SU-DHL-6 (cell line): Measurements from ENCODE around the gene EIF2AK3.
A peak's percentile ranks its signal among the peaks of the same experiment; 100 is the strongest.

Experiments used
- H2AFZ ChIP-seq: fragments of 200-600 bp; sonication (generic); 2 replicates; pipeline ENCODE4 v1.6.1; 2014; ENCODE audit warnings: low read depth, mild to moderate bottlenecking, moderate library complexity, mixed read lengths, antibody characterized with exemption, low read length; ENCODE audit not compliant: severe bottlenecking
- H3F3A ChIP-seq: fragments of 200-600 bp; shearing (Covaris generic); 2 replicates; pipeline ENCODE4 v1.6.0; 2016; ENCODE audit warnings: antibody characterized with exemption, mild to moderate bottlenecking; ENCODE audit not compliant: insufficient read depth
- H3K27ac ChIP-seq: fragments of 200-600 bp; sonication (generic); 2 replicates; pipeline ENCODE4 v1.5.1; 2016; ENCODE audit warnings: low read depth, mild to moderate bottlenecking, low read length, moderate library complexity, mixed read lengths
- H3K27me3 ChIP-seq: fragments of 200-600 bp; sonication (generic), shearing (Covaris generic); 2 replicates; pipeline ENCODE4 v1.6.0; 2014; ENCODE audit warnings: mild to moderate bottlenecking, low read length
- H3K36me3 ChIP-seq: fragments of 200-600 bp; sonication (generic); 2 replicates; pipeline ENCODE4 v1.6.1; 2014; ENCODE audit warnings: mild to moderate bottlenecking, low read length, mixed read lengths
- H3K4me2 ChIP-seq: fragments of 300-600, 200-600 bp; shearing (Covaris generic), sonication (generic); 2 replicates; pipeline ENCODE4 v1.6.0; 2014; ENCODE audit warnings: low read length, low read depth, mild to moderate bottlenecking; ENCODE audit not compliant: poor library complexity, severe bottlenecking
- H3K4me3 ChIP-seq: fragments of 200-600 bp; sonication (generic); 2 replicates; pipeline ENCODE4 v1.5.1; 2014; ENCODE audit warnings: antibody characterized with exemption, low read length, mild to moderate bottlenecking, mixed read lengths; ENCODE audit not compliant: insufficient read depth, poor library complexity, severe bottlenecking
- H3K79me2 ChIP-seq: fragments of 200-600 bp; sonication (generic); 2 replicates; pipeline ENCODE4 v1.6.1; 2014; ENCODE audit warnings: mild to moderate bottlenecking, low read length, moderate library complexity; ENCODE audit not compliant: insufficient read depth
- H3K9ac ChIP-seq: fragments of 200-600 bp; sonication (generic); 2 replicates; pipeline ENCODE4 v1.7.0; 2014; ENCODE audit warnings: mild to moderate bottlenecking, low read length
- H3K9me2 ChIP-seq: fragments of 200-600 bp; sonication (generic); replicated peaks from 2 replicates; pipeline ENCODE4 v1.6.1; 2014; ENCODE audit warnings: low read length; ENCODE audit not compliant: insufficient read depth
- H3K9me3 ChIP-seq: fragments of 200-600 bp; sonication (generic); 2 replicates; pipeline ENCODE4 v1.6.1; 2014; ENCODE audit warnings: low read length, mixed read lengths; ENCODE audit not compliant: insufficient read depth
- H4K20me1 ChIP-seq: fragments of 200-600 bp; sonication (generic); 2 replicates; pipeline ENCODE4 v1.6.1; 2014; ENCODE audit warnings: low read depth, mild to moderate bottlenecking, antibody characterized with exemption, low read length, moderate library complexity, mixed read lengths
- EZH2phosphoT487 ChIP-seq: fragments of 200-600 bp; sonication (generic), shearing (Covaris generic); conservative IDR thresholded peaks from 2 replicates; pipeline ENCODE4 v1.6.1; 2018; ENCODE audit warnings: mild to moderate bottlenecking, antibody characterized with exemption, low read length, moderate library complexity, mixed read lengths
- TF ChIP-seq, protein P1 (sequence below): fragments of 200-600 bp; sonication (generic); IDR thresholded peaks from one replicate; pipeline ENCODE4 v1.5.1; 2017; ENCODE audit warnings: antibody characterized with exemption, mild to moderate bottlenecking, low read length, moderate library complexity; ENCODE audit not compliant: insufficient read depth, poor library complexity, severe bottlenecking

EIF2AK3 gene

DNA sequence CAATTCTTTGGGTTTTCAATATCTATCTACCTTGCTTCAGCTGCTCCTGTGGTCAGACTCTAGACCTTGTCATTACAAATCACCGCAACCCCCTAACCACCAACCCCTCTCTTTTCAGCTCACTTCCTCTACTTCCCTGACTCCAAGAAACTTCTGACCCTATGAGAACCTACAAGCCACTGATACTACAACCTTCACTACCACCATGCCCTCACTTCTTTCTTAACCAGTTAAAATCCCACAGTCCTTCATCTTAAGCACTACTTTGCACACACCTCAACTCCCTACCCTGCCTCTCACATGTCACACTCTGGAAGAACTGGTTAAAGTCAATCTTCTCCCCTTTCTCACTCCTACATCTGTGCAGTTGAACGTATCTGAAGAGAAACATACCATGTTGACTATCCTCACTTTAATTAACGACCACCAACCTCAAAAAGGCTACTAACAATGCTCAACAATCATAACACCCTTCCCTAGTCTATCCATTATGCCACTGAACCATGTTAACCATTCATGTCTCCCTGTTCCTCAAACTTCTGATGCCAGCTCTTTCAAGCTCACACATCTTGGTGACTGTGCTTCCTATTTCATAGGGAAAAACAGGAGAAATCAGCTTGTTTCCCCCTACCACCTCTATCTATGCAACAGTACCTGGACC, 12.6 kb downstream of the EIF2AK3 start:
- peak overlapping the region; percentile 36 for H3K27ac ChIP-seq

GRCh38 chr2:88613921-88614320, 13.3 kb downstream of the EIF2AK3 start:
- peak overlapping the region; percentile 36 for H3K27ac ChIP-seq
- H2AFZ ChIP-seq, result no peak overlapping the region
- H3K4me3 ChIP-seq, result no peak overlapping the region
- H3K4me2 ChIP-seq, result no peak overlapping the region
- no peak overlapping the region for H3K9ac ChIP-seq
- H3K9me3 ChIP-seq, result no peaks in the 10 kb centered on the region
- no peaks in the 10 kb centered on the region for H3K9me2 ChIP-seq
- peaks cover 29% of the 10 kb centered on the region for H3F3A ChIP-seq
- H3K27me3 ChIP-seq, result no peaks in the 10 kb centered on the region
- peaks cover 12% of the 10 kb centered on the region for H3K36me3 ChIP-seq
- H3K79me2 ChIP-seq, result peaks cover 84% of the 10 kb centered on the region
- TF ChIP-seq, protein P1, sequence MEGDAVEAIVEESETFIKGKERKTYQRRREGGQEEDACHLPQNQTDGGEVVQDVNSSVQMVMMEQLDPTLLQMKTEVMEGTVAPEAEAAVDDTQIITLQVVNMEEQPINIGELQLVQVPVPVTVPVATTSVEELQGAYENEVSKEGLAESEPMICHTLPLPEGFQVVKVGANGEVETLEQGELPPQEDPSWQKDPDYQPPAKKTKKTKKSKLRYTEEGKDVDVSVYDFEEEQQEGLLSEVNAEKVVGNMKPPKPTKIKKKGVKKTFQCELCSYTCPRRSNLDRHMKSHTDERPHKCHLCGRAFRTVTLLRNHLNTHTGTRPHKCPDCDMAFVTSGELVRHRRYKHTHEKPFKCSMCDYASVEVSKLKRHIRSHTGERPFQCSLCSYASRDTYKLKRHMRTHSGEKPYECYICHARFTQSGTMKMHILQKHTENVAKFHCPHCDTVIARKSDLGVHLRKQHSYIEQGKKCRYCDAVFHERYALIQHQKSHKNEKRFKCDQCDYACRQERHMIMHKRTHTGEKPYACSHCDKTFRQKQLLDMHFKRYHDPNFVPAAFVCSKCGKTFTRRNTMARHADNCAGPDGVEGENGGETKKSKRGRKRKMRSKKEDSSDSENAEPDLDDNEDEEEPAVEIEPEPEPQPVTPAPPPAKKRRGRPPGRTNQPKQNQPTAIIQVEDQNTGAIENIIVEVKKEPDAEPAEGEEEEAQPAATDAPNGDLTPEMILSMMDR, result no peak
- no peak for TF ChIP-seq EZH2phosphoT487
- H4K20me1 ChIP-seq, result no peaks in the 10 kb centered on the region

More for the DNA sequence above, 12.6 kb downstream of the EIF2AK3 start:
- H3K79me2 ChIP-seq, result peaks cover 84% of the 10 kb centered on the region
- H3K9me3 ChIP-seq, result no peaks in the 10 kb centered on the region
- no peaks in the 10 kb centered on the region for H4K20me1 ChIP-seq
- H3F3A ChIP-seq, result peaks cover 22% of the 10 kb centered on the region
- H3K9ac ChIP-seq, result no peak overlapping the region
- no peak overlapping the region for H2AFZ ChIP-seq
- no peaks in the 10 kb centered on the region for H3K27me3 ChIP-seq
- peaks cover 9% of the 10 kb centered on the region for H3K36me3 ChIP-seq
- TF ChIP-seq, protein P1, result no peak
- TF ChIP-seq EZH2phosphoT487, result no peak
- peak overlapping the region; percentile 3 for H3K4me2 ChIP-seq
- H3K4me3 ChIP-seq, result no peak overlapping the region
- no peaks in the 10 kb centered on the region for H3K9me2 ChIP-seq

GRCh38 chr2:88608184-88608583, 19.1 kb downstream of the EIF2AK3 start:
- Histone ChIP-seq H3K27me3 (no peaks in the 10 kb centered on the region), H2AFZ (no peak overlapping the region), H3K79me2 (peaks cover 72% of the 10 kb centered on the region), H3K9me2 (no peaks in the 10 kb centered on the region), H3K9me3 (no peaks in the 10 kb centered on the region), H3K27ac (peak overlapping the region; percentile 96), H4K20me1 (no peaks in the 10 kb centered on the region), H3K9ac (peak overlapping the region; percentile 34), H3F3A (peaks cover 58% of the 10 kb centered on the region), H3K4me2 (peak overlapping the region; percentile 80), H3K36me3 (peaks cover 20% of the 10 kb centered on the region), H3K4me3 (no peak overlapping the region)
- no peak for TF ChIP-seq EZH2phosphoT487
- TF ChIP-seq, protein P1, result no peak
